Coronary artery (tissue), 2 donors: ENCODE results near the gene MAN1A1.

Source experiments
- DNase-seq: peaks from one replicate; pipeline ENCODE4 v3.0.0-alpha.2; 2017; ENCODE audit warnings: low spot score
- H3K27ac ChIP-seq, 2 donors: fragments of 200-600 bp; sonication (generic); one replicate each; pipeline ENCODE4 v1.5.1; 2016 to 2019
- H3K4me3 ChIP-seq: fragments of 200-600 bp; sonication (generic); 2 replicates; pipeline ENCODE4 v1.5.1; 2016; ENCODE audit warnings: mild to moderate bottlenecking, moderate library complexity
- TF ChIP-seq, protein P1 (sequence below): fragments of 200-600 bp; sonication (generic); IDR thresholded peaks from one replicate; pipeline ENCODE4 v1.5.1; 2019; ENCODE audit warnings: antibody characterized with exemption

Gene MAN1A1

DNA sequence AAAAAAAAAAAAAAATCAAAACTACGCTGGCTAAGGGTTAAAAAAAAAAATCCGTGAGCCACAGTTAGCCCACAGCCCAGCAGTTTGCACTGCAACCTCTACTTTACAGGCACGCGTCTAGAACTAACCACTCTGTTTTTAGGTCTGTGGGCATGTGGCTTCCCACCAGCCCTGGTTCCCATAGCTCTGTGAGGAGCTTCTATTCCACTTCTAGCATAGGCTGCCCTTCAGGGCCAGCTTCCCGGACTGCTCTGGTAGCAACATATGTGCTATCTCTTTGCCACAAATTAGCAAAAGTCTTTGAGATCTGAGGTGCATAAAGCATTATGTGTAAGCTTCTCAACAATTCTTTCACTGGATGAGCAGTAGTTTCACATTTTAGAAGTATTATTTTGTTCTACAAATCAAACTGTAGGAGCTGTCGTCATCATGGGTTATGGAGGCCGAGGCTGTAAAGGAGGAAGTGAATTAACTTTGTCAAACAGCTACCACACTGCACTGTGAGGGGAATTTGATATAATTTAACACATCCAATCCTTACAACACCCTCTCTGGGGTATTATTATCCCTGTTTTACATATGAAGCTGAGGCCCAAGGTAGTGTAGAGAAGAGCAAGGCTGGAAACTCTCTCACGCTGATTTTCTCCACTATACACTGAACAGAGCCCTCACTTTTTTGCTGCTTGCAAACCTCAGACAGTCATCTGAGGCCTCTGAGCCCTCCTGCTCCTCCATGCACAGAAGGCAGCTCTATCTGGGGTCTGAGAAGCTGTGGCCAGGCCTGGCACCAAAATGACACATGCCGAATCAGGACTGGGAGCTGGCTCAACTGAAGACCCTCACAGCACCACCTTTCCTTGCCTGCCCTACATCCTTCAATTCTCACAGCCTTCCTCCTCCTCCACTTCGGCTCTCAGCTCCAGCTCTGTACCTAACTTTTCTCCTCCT lies 35.4 kb downstream of the MAN1A1 start:
- H3K4me3 ChIP-seq = no peak overlapping the region
- TF ChIP-seq, protein P1, sequence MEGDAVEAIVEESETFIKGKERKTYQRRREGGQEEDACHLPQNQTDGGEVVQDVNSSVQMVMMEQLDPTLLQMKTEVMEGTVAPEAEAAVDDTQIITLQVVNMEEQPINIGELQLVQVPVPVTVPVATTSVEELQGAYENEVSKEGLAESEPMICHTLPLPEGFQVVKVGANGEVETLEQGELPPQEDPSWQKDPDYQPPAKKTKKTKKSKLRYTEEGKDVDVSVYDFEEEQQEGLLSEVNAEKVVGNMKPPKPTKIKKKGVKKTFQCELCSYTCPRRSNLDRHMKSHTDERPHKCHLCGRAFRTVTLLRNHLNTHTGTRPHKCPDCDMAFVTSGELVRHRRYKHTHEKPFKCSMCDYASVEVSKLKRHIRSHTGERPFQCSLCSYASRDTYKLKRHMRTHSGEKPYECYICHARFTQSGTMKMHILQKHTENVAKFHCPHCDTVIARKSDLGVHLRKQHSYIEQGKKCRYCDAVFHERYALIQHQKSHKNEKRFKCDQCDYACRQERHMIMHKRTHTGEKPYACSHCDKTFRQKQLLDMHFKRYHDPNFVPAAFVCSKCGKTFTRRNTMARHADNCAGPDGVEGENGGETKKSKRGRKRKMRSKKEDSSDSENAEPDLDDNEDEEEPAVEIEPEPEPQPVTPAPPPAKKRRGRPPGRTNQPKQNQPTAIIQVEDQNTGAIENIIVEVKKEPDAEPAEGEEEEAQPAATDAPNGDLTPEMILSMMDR = no peak
- H3K27ac ChIP-seq = peak overlapping the region in 1 of 2 donors; percentile 3
- no peak for DNase-seq

DNA sequence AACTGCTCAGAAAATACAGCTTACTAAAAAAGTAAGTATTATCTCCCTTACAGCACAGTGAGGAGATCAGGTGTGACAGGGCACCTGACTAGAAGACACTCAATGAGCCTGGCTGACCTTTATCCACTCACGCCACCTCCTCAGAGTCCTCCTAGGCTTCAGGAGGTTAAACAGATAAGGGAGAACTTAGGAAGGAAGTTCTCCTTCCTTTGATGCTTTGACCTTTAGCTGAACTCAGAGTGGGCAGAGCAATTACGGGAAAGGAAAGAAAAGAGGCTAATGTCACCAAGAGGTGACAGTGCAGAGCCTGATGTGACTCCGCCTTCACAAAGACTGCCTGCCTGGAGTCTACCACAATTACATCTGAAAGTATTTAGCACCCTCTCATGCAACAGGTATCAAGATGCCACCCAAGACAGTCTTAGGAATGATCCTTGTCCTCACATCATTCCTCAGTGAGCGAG lies 36.7 kb downstream of the MAN1A1 start:
- TF ChIP-seq, protein P1 = no peak
- H3K27ac ChIP-seq = no peak overlapping the region
- no peak overlapping the region for H3K4me3 ChIP-seq
- no peak for DNase-seq

DNA sequence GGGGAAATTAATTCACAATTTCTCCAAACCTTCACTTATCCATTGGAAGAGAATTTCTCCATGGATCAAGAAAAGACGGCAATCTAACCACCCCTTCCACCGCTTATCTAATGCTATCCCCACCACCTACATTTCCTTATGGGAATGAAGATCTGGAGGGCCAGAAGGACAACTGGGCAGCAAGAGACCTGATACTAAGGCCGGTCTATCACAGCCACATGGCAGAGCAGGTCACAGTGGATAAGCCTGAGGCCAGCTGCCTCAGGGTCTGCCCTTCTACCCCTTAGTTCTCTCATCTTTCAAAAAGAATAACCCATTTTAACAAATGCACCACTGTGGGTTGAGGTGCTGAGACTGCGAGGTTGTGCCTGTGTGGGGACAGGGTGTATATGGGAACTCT lies 37.1 kb downstream of the MAN1A1 start:
- Histone ChIP-seq H3K4me3 (no peak overlapping the region), H3K27ac (no peak overlapping the region)
- TF ChIP-seq, protein P1 = no peak
- no peak for DNase-seq

DNA sequence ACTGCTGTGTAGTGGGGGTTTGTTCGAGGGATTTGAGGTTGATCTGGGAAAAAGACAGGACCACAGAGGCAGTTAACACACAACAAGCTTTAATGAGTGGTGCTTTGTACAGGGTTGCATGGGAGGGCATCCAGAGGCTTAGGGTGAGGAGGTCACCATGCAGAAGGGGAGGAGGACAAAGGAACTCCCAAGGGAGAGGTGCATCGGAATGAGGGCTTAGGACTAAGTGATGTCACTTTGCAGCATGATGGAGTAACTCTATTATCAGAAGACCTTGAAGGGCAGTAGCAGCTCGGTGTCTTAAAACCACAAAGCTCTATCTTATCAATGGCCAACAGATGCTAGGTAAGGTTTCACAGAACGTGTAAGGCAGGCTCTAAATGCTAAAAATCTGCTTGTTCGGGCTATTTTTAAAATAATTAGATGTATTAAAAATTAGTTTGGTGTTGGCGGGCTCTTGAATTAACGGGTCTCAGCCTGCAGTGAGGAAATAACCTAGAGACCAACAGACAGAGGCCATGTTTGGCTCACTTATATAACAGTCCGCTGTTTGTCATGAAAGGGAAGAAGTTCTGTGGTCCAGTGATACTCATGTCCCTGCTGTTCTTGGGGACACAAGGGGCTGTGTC lies 37.9 kb downstream of the MAN1A1 start:
- no peak overlapping the region for H3K27ac ChIP-seq
- H3K4me3 ChIP-seq = no peak overlapping the region
- TF ChIP-seq, protein P1 = no peak
- DNase-seq = no peak

DNA sequence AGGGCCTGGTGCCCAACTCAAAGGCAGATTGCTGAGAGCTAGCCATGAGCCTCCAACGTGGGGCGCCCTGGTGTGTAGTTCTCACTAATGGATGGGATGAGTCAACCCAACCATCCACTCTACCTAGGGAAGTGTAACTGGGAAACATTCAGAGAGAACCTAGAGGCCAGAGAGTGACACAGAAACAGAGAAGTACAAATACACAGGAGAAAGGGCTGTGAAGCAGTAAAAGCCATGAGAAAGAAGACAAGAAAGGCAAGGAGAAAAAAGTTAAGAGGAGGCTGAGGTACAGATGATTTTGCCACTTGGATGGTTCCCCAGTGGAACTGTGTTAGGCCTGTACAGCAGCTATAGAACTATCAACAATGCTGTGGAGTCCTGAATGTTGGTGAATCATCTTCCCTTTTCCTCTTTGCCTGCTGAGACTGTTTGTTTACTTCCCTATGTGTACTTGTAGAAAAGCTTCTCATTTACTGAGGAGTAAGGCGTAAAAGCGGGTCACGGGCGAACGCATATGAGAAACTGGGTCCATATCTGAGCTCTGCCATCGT lies 39.0 kb downstream of the MAN1A1 start:
- no peak overlapping the region for H3K4me3 ChIP-seq
- DNase-seq = no peak
- H3K27ac ChIP-seq = no peak overlapping the region
- TF ChIP-seq, protein P1 = no peak

DNA sequence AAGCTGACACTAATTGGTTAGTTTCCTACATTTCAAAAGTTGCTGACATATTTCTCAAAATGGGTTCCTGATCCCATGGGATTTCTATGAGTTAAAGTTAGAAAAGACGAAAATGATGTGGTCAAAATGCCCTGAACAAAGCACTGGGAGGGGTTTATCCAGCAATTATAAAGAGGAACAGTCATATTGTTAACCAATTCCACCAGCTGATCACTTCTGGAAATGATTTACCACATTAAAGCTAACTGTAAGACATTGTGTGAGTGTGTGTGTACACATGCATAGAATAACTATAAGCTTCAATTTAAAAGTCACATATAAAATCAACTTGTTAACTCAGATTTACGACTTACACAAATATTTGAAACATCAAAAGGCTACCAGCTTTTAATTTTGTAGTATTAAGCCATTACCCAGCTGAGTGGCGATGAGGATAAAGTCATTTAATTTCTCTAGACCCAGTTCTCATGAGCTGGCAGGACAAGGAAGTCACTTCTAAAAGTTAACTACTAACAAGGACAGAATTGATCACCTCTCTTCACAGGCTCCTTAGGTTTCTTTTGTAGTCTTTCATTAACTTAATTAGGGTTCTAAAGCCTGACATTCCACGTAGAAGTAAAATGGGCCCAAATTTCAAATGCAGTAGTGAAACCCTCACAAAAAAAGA lies 40.4 kb downstream of the MAN1A1 start:
- H3K4me3 ChIP-seq = no peak overlapping the region
- H3K27ac ChIP-seq = no peak overlapping the region
- no peak for DNase-seq
- TF ChIP-seq, protein P1 = no peak
